HG03439 (cell line): ENCODE results near the gene MAP10.

ENCODE experiments used
- ATAC-seq: cut with Tn5 transposase; IDR thresholded peaks from one replicate; pipeline ENCODE4 v1.9.1; 2021; ENCODE audit warnings: mild to moderate bottlenecking, moderate library complexity; ENCODE audit not compliant: unreplicated experiment

MAP10 gene

DNA sequence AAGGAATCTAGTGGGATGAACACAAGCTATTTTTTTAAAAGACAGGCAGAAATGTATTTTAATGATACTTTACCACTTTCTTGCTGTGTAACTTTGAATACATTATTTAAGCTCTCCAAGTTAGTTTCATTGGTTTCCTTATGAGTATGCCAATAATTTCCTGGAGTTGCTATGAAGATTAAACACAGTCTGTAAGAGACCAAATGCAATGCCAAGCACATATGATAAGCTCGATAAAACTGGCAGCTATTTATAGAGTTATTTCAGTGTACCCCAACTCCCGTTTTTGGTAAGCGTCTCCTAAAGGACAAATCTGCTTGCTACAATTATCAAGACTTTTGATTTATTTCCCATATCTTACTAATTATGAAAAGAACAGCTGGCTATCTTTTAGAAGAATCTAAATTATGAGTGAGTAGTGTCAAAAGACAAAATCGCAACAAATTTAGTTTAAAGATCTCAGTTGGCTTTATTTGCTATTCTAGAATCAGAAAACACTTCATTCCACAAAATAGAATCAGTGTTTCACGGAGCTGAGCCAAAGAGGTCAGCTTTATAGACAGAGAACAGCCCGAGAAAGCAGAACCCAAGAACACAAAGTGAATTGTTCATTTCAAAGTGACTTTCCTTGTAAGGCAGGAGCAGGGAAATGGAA lies 7.2 kb upstream of the MAP10 start:
- no peak for ATAC-seq

DNA sequence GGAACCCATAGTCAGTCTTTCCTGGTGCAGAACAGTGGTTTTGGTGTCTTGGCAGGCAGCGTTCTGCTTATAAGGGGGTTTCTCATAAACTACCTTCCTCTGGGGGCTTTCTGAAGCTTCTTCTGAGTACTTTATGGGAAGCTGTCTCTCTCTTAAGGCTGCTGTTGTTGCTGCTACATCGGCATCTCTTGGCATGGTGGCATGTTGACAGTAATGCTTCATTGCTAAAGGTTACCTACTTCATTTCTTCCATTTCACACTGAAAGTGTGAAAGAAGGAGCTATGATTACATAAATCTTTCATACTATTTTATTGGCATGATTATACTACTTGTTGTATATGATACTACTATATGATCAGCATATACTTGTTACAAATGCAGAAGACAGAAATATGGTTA lies 6.3 kb upstream of the MAP10 start:
- ATAC-seq: no peak

DNA sequence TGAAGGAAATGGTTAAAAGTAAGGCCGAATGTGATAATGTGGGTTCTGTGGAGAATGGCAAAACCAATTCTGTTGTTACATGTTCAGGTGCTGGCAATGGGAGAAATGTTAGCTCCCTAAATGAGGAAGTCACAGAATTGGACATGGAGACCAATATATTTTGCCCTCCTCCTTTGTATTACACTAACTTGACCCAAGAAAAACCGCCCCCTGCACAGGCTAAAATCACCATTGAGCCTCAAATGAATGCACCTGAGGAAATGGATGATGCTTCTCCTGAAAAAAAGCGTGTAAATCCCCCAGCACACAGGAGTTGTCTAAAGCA lies 932 bp downstream of the MAP10 start:
- no peak for ATAC-seq

DNA sequence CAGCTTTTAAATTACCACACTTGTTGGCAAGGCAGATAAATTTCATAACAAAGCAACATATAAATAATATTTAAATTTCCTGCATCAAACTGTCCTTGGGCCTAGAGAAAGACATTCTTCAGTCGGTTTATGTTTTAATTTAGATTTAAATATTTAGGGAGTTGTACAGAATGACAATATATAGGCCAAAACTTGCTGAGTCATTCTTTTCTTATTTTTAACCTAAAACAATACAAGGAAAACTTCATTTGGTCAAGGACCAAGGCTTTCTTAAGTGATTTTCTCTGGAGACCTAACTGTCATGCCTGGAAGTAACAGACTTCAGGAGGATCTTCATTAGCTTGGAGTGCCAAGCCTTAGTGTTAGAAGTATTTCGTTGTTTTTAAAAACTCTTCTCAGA lies 5.6 kb downstream of the MAP10 start:
- no peak for ATAC-seq

DNA sequence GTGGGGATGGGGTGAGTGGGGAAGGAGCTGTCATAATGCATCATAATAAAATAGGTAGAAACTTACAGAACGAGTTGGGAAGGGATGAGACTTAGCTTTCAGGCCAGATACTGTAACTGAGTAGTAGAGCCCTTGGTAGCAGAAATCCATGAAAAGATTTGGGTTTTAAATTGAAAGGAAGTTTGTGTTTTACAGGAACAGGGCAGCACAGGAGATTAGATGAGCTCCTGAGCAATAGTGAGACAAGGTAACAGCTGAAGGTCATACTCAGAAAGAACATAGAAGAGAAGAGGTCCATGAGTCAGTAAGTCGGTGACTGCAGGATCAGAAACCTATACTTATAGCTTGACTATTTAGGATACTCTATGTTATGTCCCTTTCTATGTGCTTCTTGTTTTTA lies 7.3 kb downstream of the MAP10 start:
- ATAC-seq: no peak

DNA sequence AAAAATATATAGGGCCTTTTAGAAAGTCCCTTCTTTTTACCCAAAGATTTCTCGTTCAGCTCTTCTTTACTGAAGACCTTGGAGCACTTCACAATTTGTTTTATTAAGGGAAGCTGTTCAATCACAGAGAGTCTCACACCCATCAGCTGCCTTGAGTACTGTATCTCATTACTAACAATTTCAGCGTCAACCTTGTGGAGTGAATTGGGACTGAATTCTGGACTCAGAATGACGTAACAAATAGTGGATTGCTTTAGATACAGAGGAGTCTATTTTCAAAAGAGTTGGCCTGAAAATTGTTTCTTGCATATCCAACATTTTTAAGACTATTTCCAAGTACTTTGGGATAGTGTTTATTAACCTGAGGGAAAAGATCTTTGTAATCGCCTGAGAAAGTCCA lies 7.9 kb downstream of the MAP10 start:
- ATAC-seq: no peak

DNA sequence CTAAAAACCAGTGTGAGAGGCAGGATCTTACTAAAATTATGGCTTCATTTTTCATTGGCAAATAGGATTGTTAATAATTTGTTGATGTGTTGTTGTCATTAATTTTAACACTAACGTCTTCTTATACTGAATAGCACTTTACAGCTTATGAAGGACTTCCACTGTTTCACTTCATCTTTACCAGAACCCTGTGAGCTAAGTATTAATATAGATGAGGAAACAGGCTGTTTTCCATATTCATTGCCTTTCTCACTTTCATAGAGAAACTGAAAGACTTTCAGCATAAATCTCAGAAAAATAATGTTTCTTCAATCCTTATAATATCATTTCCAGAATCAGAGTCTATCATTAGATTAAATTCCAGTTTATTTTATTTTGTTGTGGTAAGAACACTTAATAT lies 8.5 kb downstream of the MAP10 start:
- ATAC-seq: no peak

DNA sequence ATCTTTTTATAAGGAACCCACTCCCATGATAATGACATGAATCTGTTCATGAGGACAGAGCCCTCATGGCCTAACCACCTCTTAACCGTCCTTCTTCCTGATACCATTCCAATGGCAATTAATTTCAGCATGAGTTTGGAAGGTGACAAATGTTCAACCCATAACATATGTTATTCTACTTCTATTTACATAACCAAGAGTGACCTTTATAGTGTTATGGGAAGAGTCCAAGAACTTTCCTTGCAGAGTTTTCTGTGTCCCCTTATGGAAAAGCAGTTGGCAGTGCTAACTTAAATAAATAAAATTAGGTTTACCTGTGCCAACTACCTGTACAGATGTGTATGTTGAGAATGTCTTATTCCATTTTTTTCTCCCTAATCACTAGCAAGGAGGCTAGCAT lies 11.1 kb downstream of the MAP10 start:
- no peak for ATAC-seq

DNA sequence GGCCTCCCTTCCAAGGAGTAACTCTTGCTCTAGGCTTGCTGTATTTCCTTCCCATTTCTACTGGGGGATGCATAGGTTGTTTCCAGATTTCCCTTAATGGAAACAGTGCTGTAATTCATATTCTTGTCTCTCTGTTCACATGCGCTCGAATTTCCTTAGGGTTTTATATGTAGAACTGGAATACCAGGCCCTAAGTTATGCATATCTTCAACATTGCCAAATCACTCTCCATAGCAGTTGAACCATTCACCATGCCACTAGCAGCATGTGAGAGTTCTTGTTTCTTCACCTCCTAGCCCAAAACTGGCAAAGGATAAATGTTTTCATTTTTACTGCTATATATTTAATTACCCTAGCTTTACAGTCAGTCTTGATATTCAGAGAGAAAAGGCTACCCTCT lies 12.8 kb downstream of the MAP10 start:
- ATAC-seq: no peak

DNA sequence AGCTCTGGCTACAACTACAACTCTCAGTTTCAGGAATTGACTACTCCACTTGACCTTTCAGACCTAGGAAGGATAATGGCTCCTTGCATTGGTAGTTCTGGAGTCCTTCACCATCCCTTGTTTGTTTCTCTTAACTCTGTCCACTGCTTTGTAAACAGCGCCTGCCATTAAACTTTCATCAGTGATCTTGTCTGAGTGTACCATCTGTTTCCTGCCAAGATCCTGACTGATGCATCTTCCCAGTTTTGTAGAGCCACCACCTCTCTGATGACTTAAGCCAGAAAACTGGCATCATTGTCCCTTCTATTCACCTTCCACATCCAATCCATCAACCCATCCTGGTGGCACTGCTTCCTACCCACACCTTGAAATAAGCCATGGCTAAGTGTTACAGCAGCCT lies 15.2 kb downstream of the MAP10 start:
- no peak for ATAC-seq

DNA sequence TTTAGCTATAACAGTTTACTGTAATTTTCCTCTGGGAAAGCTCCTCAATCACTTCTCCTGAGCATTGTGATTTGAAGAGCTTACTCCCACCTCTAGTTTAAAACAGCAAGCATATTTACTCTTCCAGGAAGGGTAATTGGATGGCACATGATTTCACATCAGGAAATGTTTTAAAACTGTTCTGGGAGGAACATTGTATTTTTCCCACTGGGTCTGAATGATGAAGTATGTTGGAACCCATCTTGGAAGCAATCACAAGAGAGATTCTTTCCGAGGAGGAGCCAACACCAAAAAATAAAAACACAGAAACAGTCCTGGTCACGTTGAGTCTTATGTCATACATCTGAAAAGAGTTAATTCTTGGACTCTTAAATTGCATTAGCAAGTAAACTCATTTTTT lies 17.3 kb downstream of the MAP10 start:
- no peak for ATAC-seq

DNA sequence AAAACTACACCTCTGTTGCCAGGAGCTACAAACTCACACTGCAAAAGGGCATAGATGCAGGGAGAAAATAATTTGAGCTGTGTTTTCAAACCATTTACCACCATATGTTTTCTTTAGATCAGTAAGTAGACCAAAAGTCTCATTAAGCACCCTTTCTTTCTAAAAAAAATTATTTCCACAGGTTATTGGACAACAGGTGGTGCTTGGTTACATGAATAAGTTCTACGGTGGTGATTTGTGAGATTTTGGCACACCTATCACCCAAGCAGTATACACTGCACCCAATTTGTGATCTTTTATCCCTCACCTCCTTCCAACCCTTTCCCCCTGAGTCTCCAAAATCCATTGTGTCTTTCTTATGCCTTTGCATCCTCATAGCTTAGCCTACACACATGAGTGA lies 21.1 kb downstream of the MAP10 start:
- ATAC-seq: no peak

DNA sequence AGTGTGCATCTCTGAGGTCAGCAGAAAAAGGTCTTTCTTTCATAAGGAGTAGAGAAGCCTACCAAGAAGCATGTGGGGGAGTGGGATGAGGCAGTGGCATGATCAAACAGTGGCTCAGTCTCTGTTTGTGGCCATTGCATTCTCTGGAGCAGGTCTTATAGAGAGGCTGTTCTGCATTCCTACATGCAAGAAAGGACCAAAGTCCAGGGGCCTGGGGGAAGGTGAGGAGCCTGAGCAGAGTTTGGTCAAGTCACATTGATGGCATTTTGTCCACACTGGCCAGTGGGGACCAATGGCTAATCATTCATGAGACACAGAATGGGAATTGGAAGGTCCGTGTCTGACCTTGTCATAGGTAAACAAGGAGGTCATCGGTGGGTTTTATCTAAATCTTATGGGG lies 25.4 kb downstream of the MAP10 start:
- ATAC-seq: no peak

DNA sequence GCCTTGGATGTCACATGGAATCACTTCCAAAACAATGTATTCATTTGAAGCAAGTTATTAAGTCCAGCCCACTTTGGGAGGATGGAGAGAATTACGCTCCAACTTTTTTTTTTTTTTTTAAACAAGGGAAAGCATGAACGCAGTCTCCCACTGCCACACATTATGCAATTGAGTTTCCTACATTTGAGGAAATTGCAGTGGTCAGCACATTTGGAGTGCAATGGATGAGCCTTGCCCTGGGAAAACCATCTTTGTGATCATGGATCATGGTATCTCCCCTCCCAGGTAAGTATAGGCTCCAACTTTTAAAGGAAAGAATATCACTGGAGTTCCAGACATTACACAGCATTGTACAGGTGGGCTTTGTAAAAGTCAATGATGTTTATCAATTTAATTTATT lies 26.7 kb downstream of the MAP10 start:
- ATAC-seq: no peak

DNA sequence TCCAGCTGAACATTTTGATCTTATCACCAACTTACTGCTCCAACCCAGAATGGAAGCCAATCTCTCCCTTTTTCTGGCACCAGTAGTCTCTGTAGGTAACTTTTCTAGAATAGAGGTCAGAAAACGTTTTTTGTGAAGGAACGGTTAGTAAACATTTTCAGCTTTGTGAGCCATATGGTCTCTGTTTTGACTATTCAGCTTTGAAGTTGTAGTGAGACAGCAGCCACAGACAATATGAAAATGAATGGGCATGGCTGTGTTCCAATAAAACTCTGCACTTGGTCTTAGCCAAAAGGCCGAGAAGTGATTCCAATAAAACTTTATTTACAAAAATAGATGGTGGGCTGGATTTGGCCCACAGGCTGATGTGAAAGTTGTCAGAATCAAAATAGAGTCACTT lies 28.9 kb downstream of the MAP10 start:
- ATAC-seq: no peak

DNA sequence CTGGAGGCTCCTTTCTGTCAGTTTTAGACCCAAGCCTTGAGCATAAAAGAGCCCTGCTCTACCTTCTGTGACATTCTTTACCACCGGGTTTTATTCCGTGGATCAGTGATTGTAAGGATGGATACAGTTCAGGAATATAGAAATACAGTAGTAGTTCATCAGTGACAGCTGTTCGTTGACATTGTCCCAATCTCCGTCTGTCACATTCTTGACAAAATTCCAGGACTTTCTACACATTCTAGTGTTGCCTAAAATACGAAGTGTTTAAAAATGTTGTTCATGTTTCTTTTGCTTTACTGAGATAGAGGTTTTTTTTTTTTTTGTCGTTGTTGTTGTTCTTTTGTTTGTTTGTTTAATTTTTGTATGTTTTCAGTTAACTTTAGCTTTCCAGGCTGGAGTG lies 29.9 kb downstream of the MAP10 start:
- ATAC-seq: no peak

DNA sequence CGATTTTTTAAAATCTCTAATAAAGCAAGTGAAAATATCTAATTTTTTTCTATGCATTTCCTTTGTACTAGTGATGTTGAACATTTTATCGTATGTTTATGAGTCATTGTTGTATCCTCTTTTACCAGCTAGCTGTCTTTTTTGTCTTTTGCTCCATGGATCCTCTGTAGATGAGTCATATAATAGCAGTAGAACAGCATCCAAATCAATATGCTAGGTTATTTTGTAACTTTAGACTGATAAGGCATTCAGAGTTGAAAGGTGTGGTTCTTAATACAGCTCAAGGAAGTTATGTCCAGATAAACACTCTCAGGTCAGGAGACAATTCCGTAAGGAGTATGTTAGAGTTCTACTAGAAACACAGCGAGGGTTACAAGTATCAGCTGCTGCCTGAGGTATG lies 31.9 kb downstream of the MAP10 start:
- no peak for ATAC-seq

DNA sequence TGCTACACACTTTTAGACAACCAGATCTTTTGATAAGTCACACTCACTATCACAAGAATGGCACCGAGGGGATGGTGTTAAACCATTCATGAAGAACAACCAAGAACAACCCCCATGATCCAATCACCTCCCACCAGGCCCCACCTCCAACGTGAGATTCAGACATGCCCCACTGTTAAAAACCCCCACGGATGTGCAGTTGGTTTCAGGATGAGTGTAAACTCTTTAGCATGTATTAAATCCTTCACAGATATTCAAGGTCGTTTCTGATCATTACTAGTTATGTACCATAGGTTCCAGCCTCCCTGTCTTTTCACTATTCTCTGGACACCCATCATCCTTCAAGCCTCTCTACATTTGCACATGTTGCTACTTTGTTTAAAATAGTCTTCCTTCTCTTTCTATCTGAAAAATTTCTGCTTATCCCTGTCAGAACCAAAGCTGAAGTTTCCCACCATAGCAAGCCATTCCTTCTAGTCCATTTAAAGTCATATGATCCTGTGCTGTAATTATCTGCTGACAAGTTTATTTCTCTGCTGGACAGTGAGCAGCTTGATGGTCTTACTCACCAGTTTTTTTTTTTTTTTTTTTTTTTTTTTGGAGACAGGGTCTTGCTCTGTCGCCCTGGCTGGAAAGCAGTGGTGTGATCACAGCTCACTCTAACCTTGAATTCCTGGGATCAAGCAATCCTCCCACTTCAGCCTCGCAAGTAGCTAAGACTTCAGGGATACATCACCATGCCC lies 36.8 kb downstream of the MAP10 start:
- no peak for ATAC-seq

DNA sequence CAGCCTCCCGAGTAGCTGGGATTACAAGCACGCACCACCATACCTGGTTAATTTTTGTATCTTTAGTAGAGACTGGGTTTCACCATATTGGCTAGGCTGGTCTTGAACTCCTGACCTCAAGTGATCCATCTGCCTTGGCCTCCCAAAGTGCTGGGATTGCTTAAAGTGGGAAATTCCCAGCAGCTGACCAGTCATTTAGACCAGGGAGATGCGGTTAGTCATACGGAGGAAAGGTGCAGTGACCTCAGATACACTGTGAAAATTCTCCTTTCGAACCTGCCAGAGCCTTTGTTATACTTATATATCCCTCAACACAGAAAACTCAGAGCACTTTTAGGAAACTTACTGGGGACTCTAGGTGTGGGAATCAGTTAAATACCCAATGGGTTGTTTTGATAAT lies 39.6 kb downstream of the MAP10 start:
- no peak for ATAC-seq

DNA sequence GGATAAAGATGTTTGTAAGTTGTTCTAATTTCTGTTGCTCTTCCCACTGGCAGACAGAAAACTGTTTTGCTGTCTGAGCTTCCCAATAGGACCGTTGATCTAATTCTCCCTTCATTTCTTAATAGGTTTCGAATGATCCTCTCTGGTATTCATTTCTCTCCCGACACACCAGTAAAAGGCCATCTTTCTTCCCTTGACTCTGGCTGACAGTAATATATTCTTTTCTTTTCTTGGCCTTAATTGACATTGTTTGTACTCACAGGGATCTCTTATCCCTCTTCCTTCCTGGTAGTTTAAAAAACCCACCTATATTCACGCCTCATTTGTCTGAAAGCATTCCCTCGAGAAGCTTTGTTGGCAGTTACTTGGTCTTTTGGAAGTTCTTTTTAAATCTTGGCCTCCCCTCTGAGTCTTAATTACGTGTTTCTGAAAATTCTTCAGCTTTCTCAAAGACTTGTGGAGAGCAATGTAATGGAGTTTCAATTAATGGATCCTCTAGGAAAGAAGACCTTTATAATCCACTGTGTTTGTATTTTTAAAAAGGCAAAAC lies 40.3 kb downstream of the MAP10 start:
- no peak for ATAC-seq

DNA sequence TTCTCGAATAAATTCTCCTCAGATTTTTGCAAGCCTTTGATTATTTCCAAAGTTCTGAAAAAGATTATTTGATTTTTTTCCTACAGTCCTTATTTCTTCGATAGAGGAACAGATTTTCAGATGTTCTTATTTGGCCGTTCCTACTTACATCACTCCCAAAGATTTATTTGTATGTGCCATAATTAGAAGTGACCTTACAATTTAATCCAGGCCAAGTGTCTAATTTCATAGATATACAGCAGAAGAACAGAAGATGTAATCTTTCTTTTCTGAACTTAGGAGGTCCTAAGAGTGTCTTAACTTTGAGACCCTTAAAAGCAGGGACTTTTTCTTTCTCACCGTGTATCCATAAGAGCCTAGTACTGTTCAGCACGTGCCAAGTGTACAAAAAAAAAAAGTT lies 46.3 kb downstream of the MAP10 start:
- no peak for ATAC-seq

DNA sequence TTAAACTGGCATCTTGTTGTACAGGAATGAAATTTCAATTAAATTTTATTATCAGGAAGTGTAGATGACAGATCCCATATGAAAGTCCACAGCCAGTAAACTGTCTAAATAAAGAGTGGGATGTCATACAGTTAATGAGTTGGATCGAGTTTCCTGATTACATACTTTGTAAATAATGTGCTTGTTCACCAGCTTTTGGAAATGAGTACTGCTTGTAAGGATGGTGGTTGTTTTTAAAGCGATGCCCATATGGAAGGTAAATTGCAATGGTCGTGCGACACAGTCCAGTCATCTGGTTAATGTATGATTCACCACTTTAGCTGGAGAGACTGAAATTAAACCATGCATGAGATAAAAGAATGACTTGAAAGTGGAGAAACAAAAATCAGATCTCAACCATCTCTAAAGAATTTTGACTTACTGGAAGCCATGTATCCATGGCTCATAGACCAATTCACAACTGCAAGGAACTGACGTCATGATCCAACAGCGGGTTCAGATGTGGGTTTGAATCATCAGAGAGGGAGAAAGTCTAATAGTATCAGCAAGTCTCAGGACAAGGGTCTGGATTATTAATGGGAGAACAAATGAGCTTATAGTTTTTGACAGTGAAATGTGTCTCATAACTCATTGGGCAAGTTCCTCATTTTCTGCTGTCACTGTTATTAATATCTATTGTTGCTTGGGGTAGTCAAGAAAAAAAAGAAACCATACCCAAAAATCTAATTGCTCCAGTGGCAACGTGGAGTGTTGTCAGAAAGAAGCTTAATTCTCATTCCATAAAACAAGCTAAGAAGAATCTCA lies 49.0 kb downstream of the MAP10 start:
- ATAC-seq: no peak
